HG02678 (cell line): Measurements from ENCODE around the gene PRTFDC1.
"Not testable (repeated sequence)": the region's sequence is repeated elsewhere in the genome, so short reads cannot be mapped to it uniquely, and the experiment has no call there.

Source experiments
- ATAC-seq: cut with Tn5 transposase; IDR thresholded peaks from one replicate; pipeline ENCODE4 v1.9.1; 2021; ENCODE audit warnings: mild to moderate bottlenecking, moderate library complexity; ENCODE audit not compliant: unreplicated experiment

The PRTFDC1 gene

DNA sequence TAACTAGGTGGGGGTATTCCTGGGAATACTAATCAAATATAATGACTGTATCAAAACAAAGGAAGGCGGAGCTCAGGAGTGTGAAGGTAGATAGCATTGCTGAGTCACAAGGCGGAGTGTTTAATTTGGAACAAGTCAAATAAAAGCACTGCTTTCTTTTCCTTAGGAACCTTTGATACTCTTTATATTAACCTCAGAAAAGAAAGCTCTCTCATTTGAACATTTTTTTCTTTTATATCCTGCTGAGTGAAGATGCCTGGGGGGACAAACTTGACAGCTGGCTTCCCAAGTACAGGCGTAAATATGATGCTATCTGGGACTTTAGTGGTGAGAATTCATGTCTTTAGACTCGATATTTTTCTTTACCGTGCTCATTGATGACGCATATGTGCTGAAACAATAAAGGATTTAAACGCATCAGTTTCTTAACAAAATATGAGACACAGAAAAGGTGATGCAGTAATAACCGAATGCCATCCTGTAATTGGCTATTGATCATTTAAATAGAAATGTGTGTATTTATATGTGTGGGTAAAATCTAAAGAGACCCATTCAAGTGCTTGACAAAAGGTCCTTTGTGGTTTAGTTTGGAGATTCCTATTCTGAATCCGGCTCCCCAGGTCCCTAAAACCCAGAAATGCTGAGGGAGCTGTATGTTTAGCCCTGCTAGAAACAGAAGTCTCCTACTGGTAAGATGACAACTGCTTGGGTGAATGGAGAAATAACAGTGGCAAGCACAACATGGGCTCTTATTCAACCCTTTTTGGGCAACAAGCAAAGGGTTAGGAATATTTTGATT, 102.7 kb downstream of the PRTFDC1 start:
- ATAC-seq: no peak

DNA sequence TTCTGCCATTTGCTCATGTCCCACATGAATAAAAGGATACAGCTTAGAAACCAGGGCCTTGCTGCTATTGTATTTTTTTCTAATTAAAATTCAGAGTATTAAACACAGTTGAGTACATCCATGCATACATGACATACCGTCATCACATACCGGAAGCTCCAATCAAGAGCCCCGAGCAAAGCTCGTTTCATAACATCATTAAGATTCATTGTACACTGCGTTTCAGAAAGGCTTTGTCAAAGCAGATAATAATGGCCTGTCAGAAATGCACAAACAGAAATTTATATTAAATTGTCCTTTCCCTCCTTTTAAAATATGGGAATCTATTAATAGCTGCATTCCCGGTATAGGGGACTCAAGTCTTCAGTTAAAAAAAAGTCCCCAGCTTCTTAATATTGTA, 103.4 kb downstream of the PRTFDC1 start:
- no peak for ATAC-seq

DNA sequence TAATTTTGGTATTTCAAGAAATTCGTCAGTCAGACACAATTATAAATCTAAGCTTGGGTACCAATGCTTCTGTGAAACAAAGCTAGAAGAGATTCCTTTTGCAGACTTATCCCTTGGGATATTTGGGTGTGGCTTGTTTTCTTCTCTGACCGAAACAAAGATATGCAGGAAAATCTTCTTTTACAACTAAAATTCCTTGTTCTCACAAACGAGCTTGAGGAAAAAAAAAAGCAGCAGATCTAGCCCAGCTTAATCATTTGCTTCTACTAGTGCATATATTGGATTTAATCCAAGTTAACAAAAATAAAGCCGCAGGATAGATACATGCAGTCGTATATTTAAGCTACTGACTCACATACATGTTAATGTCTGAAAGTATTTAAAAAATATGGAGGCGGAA, 104.2 kb downstream of the PRTFDC1 start:
- ATAC-seq: no peak

DNA sequence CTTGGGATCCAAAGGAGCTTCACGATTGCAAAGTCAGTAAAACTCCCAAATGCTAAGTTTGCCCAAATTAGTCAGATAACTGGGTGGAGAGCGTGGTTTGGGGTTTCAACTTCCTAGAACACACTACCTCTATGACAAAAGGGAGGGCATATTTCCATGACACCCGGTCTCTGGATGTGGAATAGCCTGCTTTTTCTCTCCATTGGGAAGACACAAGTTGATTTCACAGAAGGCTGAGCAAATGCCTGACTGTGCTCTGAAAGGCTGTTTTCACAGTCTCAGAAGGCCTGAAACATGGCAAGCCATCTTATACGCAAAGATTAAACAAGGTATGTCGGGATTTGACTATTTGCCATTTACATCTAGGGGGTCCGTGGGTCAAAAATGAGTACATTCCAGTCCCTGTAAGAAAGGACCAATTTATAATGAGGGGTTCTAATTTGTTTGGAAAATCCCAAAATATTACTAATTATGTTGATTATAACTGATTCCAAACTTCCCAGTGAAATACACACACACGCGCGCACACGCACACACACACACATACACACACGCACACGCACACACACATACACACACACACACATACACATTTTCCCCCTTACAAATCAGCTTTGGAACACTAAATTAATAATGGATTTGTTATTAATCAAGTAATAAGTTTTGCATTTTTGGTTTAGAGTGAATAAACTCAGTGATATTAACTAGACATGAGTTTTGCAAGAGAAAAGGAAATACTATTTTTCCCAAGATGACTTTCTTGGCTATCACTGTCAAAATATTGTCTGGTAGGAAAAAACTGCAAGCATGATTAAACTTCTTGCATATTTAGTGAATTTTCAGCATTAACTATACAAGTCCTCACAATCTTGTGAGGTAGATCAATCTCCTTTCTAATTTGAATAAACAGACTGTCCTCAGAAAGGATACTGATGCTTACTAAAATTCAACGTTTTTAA, 105.0 kb downstream of the PRTFDC1 start:
- no peak for ATAC-seq

DNA sequence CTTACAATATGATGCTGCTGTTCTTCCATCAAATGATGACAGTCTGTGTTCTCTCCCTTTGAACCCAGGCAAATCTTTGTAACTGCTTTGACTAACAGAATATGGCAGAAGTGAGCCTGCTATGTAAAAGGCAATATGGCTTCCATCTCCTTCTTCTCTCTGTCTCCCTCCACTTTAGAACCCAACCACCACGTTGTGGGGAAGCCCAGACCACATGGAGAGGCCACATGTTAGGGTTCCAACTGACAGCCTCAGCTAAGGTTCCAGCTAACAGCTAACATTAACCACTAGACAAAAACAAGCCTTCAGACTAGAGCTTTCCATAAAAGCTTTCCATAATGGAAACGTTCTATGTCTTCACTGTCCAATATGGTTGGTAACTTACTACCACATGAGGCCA, 107.7 kb downstream of the PRTFDC1 start:
- ATAC-seq: no peak

DNA sequence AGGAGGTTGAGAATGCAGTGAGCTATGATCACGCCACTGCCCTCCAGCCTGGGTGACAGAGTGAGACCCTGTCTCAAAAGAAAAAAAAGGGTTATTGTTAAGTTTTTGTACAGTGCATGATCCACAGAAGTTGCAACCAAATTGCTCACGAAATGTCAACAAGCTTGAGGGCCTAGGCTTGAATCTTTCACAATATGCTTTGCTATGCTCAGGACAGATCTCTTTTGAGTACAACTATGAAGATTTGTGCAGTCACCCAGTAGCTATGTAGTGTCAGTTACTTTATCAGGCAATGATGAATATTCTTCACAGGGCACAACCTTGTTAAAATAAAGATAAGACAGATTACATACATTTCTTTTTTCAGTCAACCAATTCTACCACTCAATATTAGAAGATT, 109.2 kb downstream of the PRTFDC1 start:
- ATAC-seq: no peak

DNA sequence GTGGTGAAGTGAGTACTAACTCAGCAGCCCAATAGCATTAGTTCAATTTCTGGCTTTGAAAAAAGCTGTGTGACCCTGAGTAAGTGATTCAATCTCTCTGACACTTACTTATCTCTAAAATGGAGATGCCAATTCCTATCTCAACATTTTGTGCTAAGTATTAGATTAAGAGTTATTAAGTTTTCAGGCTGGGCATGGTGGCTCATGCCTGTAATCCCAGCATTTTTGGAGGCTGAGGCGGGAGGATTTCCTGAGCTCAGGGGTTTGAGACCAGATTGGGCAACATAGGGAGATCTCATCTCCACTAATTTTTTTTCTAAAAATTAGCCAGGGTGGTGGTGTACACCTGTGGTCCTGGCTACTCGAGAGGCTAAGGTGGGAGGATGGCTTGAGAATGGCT, 109.5 kb downstream of the PRTFDC1 start:
- no peak for ATAC-seq

DNA sequence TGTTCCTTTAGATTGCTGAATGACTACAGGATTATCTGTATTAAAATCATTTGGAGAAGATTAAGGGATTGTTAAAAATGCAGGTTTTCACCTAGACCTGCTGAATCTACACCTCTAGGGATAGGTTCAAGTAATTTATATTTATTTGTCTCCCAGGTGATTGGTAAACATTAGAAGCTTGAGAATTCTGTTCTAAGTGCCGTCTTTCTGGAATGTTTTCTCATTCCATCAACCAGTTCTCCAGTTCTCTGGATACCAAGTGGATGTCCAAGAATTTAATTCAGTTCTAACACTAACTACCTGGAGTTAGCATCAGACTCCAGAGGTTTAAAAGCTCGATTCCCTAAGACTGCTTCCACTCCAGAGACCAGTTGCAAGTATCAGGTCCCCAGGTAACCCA, 110.9 kb downstream of the PRTFDC1 start:
- ATAC-seq: no peak

DNA sequence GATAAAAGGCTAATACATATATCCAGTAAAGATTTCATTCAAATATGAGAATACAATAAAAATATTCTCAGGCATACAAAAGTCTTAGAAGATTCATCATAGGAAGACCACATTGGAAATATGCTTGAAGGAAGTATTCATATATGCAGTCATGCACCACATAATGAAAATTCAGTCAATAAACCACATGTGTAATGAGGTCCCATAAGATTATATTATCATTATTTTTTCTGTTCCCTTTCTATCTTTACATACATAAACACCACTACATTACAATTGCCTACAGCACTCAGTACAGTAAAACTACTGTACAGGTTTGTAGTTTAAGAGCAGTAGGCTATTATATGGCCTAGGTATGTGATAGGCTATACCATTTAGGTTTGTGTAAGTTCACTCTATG, 111.6 kb downstream of the PRTFDC1 start:
- ATAC-seq: no peak

DNA sequence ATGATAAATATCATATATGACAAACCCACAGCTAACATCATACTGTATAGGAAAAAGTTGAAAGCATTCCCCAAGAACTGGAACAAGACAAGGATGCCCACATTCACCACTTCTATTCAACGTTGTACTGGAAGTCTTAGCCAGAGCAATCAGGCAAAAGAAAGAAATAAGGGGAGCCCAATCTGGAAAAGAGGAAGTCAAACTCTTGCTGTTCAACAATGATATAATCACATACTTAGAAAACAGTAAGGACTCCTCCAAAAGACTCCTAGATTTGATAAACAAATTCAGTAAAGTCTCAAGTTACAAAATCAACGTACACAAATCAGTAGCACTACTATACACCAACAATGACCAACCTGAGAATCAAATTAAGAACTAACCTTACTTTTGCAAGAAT, 114.6 kb downstream of the PRTFDC1 start:
- ATAC-seq: not testable (repeated sequence)

DNA sequence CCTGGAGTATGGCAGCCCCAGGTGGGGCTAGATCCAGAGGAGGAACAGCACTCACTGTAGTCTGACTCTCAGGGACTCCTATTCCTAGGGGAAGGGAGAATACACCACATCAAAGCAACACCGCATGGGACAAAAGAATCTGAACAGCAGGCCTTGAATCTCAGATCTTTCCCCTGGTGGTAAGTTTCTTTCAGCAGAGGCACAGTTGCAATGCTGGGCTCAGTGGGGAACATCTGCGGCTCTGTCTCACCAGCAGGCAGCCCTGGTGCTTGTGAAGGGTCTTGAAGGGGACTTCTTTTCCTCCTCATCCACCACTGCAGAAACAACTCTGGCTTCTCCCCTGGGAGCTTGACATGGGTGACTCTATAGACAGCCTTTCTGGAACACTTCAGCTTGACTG, 117.5 kb downstream of the PRTFDC1 start:
- ATAC-seq: no peak

DNA sequence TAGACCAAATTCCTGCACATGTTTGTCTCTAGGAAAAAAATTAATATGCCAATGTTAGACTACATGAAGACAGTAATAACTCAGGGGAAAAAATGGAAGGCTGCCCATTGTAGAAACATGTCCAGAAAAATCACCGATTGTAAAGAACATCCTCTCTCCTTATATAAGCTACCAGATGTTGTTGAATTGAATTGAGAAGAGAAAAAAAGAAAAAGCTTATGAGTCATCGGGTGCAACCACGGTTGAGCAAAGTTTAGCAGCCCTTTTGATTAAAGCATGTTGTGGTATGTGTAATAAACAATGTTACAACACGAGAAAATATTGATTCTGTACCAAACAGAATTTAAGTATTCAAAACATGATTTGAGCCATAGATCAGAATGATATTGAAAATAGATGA, 126.4 kb downstream of the PRTFDC1 start:
- no peak for ATAC-seq

DNA sequence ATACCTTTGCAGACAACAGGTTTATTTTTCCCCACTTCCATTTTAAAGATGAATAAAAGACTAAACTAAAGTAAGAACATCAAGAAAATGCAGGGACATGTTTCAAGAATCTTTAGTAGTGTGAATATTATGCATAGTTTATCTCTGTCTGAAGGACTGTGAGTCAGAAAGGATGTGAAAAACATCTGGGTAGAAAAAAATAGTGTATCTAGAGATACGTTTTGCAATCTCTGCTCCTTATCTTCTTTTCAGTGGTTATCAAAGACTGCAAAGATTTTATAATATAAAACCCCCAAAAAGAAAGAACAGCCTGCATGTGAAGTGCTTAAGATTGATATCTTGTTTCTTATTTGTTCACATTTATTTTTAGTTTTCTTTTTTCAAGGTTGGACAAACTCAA, 126.9 kb downstream of the PRTFDC1 start:
- no peak for ATAC-seq

DNA sequence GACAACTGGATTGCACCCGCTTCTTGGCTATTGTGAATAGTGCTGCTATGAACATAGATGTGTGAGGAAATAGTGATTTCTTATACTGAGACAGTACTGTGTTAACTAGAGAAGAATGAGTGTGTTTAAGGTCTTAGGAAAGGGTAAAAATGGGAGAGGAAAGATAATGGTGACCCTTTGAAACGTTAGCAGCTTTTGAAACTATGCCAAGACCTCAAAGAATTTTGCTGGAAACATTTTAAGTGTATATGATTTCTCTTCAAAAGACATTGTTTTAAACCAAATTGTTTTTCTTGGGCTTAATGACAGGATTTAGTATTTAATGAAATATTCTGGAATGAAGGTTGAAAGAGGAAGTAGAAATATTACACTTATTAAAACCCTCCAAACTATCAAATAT, 127.9 kb downstream of the PRTFDC1 start:
- no peak for ATAC-seq

DNA sequence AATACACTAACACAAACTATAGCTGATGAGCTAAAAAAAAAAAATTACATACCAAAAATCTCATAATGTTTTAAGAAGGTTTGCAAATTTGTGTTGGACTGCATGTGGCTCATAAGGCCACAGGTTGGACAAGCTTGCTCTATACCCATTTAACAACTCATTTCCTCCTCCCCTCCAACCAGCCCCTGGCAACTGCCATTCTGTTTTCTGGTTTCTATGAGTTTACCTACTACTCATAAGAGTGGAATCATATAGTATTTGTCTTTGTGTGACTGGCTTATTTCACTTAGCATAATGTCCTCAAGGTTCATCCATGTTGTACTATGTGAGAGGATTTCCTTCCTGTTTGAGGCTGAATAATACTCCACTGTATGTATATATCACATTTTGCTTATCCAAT, 128.3 kb downstream of the PRTFDC1 start:
- ATAC-seq: no peak

DNA sequence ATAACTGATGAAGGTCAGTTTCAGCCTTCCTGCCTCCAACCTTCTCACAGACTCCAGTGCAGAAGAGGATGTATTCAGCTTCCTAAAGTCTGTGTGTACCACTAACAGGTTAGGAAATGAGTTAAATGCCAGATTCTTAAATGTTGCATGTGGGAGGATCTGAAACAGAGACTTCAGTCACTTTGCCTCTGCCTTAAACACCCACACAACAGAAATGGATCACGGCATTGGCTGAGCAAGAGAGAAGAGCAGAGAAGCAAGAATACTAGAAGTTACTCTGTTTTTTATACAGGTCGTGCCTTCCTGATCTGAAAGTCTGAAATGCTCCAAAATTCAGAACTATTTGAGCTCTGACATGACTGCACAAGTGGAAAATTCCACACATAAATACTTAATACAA, 129.8 kb downstream of the PRTFDC1 start:
- ATAC-seq: peak; percentile 86

DNA sequence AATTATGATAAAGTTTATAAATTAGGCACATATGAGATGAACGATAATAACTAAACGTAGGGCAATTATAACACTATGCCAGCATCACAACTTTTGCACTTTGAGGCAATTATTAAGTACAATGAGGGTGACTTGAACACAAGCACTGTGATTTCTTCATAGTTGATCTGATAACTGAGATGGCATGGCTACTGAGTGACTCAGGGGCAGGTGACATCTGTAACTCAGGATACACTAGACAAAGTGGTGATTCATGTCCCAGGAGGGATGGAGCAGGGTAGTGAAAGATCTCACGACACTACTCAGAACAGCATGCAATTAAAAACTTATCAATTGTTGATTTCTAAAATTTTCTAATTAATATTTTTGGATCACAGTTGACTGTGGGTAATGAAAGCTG, 130.4 kb downstream of the PRTFDC1 start:
- no peak for ATAC-seq

DNA sequence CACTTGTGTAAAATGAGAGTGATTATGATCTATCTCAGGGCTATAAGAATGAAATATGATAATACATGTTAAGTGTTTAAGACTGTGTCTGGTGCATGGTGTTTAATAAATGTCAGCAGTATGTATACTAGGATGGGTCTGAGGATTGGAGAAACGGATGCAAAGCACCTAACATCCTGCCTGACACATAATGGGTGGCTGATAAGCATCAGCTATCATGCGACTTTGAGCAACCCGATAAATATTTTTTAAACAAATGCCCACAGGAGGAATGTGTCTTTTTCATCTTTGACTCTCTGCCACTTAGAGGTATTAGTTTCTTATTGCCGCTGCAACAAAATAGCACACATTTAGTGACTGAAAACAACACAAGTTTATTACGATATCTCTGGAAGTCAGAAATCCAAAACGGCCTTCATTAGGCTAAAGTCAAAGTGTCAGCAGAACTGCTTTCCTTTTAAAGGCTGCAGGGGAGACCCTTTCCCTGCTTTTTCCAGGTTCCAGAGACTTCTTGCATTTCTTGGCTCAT, 135.5 kb downstream of the PRTFDC1 start:
- ATAC-seq: no peak

DNA sequence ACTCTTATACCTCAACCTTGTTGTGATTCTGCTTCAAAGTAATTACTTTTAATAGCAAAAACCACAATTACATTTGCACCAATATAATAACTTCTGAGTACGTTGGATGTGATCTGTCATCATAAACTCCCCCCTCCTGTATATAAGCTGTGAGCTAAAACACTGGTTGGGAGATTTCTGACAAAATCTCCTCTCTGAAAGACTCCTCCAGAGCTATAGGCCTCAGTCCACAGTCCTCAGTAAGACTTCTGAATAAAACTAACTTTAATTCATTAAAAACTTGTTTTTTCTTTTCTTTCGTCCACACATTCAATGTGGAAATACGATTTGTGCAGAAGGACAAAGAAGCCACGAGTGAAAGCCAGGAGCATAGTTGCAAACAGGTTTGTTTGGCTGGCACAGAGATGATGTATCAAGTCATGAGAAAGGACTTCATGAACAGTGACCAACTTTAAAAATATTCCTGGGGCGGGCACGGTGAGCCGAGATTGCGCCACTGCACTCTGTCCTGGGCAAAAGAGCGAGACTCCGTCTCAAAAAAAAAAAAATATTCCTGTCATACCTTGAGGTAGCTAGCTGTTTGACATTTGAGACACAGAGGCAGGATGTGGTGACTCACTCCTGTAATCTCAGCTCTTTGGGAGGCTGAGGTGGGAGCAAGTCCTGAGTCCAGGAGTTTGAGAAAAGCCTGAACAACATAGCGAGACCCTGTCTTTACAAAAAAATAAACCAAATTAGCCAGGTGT, 137.7 kb downstream of the PRTFDC1 start:
- no peak for ATAC-seq

DNA sequence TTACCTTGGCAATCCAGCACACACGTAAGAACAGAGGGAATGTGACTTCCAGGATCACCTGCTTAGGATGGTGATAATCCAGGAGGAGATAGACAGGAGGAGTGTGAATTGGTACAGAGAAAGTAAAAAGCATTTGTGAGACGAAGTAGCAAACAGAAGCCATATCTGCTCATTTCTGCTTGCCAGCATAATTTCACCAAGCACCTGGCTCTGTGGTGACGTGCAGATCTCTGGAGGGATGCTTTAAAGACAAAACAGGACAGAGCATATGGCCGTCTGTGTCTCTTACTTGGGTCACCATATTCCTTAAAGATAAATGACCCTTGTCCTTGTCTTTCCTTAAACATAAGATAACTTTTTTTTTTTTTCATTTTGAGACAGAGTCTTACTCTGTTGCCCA, 138.6 kb downstream of the PRTFDC1 start:
- no peak for ATAC-seq

DNA sequence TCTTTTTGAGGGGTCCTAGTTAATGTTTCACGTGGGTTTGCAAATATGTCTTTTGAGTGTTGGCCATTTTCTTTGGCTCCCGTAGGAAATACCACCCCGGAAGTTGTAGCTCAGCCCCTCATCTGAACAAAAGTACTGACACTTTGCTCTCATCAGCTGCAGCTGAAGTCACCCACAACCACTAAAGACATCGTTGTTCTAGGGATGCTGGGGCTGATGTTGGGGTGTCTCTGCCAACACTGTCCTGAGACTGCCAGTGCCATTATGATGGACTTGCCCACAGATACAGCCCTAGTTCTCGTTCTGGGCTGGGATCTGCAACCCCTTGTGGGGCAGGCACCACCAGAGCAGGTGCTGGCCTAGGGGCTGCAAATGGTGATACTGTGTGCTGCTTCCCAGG, 146.1 kb downstream of the PRTFDC1 start:
- ATAC-seq: no peak
